ENCODE results near the gene PAX7.

GRCh38 chr1:18640228-18641004 lies 9.8 kb downstream of the PAX7 start:
- TF ChIP-seq USF2 (IDR thresholded peaks at IDR 0.05): no peak
- TF ChIP-seq ZNF302 (CRISPR knock-in tag; IDR thresholded peaks at IDR 0.05): no peak
- no peak for TF ChIP-seq CTCF (IDR thresholded peaks at IDR 0.05)
- TF ChIP-seq RFX5 (IDR thresholded peaks at IDR 0.05): no peak
- no peak for TF ChIP-seq POLR2A (IDR thresholded peaks at IDR 0.05; ENCODE audit: low read length)
- TF ChIP-seq NFE2L2 (conservative IDR thresholded peaks at IDR 0.05; ENCODE audit: low read length): no peak
- no peak for TF ChIP-seq PHF8 (IDR thresholded peaks at IDR 0.05; ENCODE audit: borderline replicate concordance, low read depth)
- TF ChIP-seq CEBPB (IDR thresholded peaks at IDR 0.05): no peak
- TF ChIP-seq KDM1A (IDR thresholded peaks at IDR 0.05; ENCODE audit: low read depth): no peak
- no peak for TF ChIP-seq MAX (IDR thresholded peaks at IDR 0.05)
- no peak for TF ChIP-seq SREBF2 (IDR thresholded peaks at IDR 0.05)
- TF ChIP-seq HOXA7 (CRISPR knock-in tag; IDR thresholded peaks at IDR 0.05): no peak
- no peak for TF ChIP-seq REST (IDR thresholded peaks at IDR 0.05)
- TF ChIP-seq ELK1 (IDR thresholded peaks at IDR 0.05; ENCODE audit: low read depth, low read length): no peak
